ENCODE results near the gene DNM1.

Gene DNM1

DNA sequence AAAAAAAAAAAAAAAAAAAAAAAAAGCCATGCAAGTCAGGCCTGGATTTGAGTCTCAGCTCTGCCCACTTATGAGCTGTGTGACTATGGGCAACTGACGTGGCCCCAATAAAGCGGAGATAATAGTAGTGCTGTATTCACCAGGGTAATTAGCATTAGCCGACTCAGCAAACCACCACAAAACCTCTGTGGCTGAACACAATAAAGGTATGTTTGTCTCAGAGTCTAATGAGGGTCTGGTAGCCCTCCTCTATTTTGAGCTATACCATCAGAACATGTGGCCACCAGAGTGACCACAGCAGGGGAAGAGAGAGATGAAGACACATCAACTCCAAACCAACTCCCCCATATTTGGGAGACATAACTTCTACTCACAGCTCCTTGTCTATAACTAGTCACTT is 88.8 kb downstream of the DNM1 start:
- no peak for TF ChIP-seq GABPA (IDR thresholded peaks at IDR 0.05; ENCODE audit: low read depth)
- no peak for TF ChIP-seq SPI1 (IDR thresholded peaks at IDR 0.05; ENCODE audit: borderline replicate concordance, low read depth)
- Histone ChIP-seq H3K27ac (replicated peaks) (no peak overlapping the region), H3K27me3 (ENCODE audit: insufficient read depth, poor library complexity, severe bottlenecking) (no peaks in the 10 kb centered on the region)

GRCh38 chr9:128293091-128293490 is 89.9 kb downstream of the DNM1 start:
- TF ChIP-seq CTCF (IDR thresholded peaks at IDR 0.05; ENCODE audit: insufficient read depth, low read length) (no peak), POLR2AphosphoS5 (IDR thresholded peaks at IDR 0.05; ENCODE audit: low read depth) (no peak), SPI1 (IDR thresholded peaks at IDR 0.05; ENCODE audit: borderline replicate concordance, low read depth) (no peak), GABPA (IDR thresholded peaks at IDR 0.05; ENCODE audit: low read depth) (no peak)
- TF ChIP-seq, protein P1, sequence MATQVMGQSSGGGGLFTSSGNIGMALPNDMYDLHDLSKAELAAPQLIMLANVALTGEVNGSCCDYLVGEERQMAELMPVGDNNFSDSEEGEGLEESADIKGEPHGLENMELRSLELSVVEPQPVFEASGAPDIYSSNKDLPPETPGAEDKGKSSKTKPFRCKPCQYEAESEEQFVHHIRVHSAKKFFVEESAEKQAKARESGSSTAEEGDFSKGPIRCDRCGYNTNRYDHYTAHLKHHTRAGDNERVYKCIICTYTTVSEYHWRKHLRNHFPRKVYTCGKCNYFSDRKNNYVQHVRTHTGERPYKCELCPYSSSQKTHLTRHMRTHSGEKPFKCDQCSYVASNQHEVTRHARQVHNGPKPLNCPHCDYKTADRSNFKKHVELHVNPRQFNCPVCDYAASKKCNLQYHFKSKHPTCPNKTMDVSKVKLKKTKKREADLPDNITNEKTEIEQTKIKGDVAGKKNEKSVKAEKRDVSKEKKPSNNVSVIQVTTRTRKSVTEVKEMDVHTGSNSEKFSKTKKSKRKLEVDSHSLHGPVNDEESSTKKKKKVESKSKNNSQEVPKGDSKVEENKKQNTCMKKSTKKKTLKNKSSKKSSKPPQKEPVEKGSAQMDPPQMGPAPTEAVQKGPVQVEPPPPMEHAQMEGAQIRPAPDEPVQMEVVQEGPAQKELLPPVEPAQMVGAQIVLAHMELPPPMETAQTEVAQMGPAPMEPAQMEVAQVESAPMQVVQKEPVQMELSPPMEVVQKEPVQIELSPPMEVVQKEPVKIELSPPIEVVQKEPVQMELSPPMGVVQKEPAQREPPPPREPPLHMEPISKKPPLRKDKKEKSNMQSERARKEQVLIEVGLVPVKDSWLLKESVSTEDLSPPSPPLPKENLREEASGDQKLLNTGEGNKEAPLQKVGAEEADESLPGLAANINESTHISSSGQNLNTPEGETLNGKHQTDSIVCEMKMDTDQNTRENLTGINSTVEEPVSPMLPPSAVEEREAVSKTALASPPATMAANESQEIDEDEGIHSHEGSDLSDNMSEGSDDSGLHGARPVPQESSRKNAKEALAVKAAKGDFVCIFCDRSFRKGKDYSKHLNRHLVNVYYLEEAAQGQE (IDR thresholded peaks at IDR 0.05; ENCODE audit: insufficient replicate concordance, low read depth): no peak
- no peak for DNase-seq (ENCODE audit: low read depth in 1 of 2, low spot score in 1 of 2)
- no peaks in the 10 kb centered on the region for H3K27me3 ChIP-seq (ENCODE audit: insufficient read depth, poor library complexity, severe bottlenecking)
- H3K27ac ChIP-seq (replicated peaks): no peak overlapping the region
- no peak overlapping the region for H3K4me3 ChIP-seq (replicated peaks; ENCODE audit: insufficient read depth, low read length)

More for the DNA sequence above, 88.8 kb downstream of the DNM1 start:
- DNase-seq (ENCODE audit: low read depth in 1 of 2, low spot score in 1 of 2): no peak
- H3K4me3 ChIP-seq (replicated peaks; ENCODE audit: insufficient read depth, low read length): no peak overlapping the region

DNA sequence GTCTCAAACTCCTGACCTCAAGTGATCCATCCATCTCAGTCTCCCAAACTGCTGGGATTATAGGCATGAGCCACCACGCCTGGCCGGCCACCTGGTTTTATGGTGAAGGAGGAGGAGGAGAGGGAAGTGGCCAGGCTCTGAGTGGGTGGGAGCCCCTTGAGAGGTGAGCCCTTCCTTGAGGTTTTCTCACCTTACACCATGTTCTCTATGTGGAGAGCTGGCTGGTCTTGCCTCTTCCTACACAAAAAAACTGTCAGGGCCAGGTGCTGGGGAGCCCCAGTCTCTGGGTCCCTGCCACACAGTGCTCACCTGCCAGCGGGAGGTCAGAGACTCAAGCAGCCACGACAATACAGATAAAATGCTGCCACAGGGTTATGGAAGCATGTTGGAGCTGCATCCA is 91.0 kb downstream of the DNM1 start:
- Histone ChIP-seq H3K27ac (replicated peaks) (no peak overlapping the region), H3K4me3 (replicated peaks; ENCODE audit: insufficient read depth, low read length) (no peak overlapping the region), H3K27me3 (ENCODE audit: insufficient read depth, poor library complexity, severe bottlenecking) (no peaks in the 10 kb centered on the region)
- DNase-seq (ENCODE audit: low read depth in 1 of 2, low spot score in 1 of 2): no peak
- TF ChIP-seq, protein P1 (IDR thresholded peaks at IDR 0.05; ENCODE audit: insufficient replicate concordance, low read depth): no peak
- TF ChIP-seq CTCF (IDR thresholded peaks at IDR 0.05; ENCODE audit: insufficient read depth, low read length): no peak
- no peak for TF ChIP-seq GABPA (IDR thresholded peaks at IDR 0.05; ENCODE audit: low read depth)
- no peak for TF ChIP-seq POLR2AphosphoS5 (IDR thresholded peaks at IDR 0.05; ENCODE audit: low read depth)
- TF ChIP-seq SPI1 (IDR thresholded peaks at IDR 0.05; ENCODE audit: borderline replicate concordance, low read depth): no peak

- DNase-seq (ENCODE audit: low read depth in 1 of 2, low spot score in 1 of 2): no peak
- no peak overlapping the region for H3K27ac ChIP-seq (replicated peaks)
- TF ChIP-seq CTCF (IDR thresholded peaks at IDR 0.05; ENCODE audit: insufficient read depth, low read length) (no peak), GABPA (IDR thresholded peaks at IDR 0.05; ENCODE audit: low read depth) (no peak), POLR2AphosphoS5 (IDR thresholded peaks at IDR 0.05; ENCODE audit: low read depth) (no peak), SPI1 (IDR thresholded peaks at IDR 0.05; ENCODE audit: borderline replicate concordance, low read depth) (no peak)
- TF ChIP-seq, protein P1 (IDR thresholded peaks at IDR 0.05; ENCODE audit: insufficient replicate concordance, low read depth): no peak
Measured at GRCh38 chr9:128296340-128297220, 93.4 kb downstream of the DNM1 start.

More at GRCh38 chr9:128296340-128297220, 93.4 kb downstream of the DNM1 start:
- H3K4me3 ChIP-seq (replicated peaks; ENCODE audit: insufficient read depth, low read length): no peak overlapping the region
- H3K27me3 ChIP-seq (ENCODE audit: insufficient read depth, poor library complexity, severe bottlenecking): no peaks in the 10 kb centered on the region
